ENCODE results near the gene OOSP4A.

Gene OOSP4A

DNA sequence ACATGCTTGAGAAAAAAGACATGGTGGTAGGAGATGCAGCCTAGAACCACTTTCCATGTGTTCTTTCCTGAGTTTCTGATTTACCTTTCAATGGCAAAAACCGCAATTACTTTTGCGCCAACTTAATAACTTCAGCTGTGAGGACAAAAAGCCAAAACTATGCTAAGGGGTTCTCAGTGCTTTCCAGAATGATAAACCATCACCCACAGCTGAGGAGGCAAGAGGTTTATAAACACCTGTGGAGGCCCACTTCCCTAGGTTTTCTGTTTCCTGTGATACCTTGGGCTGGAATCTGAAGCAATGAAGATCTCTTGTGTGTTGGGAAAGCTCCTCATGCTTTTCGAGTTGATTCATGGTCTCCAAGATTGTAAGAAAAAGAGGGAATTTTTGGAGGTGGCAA lies at the start of gene OOSP4A:
Gene OOSP4A, plus strand, starts transcription at position 301 of the 400 bp plus-strand sequence. Its CDS starts 0 bp downstream, at position 301.
- DNase-seq = no peak

DNA sequence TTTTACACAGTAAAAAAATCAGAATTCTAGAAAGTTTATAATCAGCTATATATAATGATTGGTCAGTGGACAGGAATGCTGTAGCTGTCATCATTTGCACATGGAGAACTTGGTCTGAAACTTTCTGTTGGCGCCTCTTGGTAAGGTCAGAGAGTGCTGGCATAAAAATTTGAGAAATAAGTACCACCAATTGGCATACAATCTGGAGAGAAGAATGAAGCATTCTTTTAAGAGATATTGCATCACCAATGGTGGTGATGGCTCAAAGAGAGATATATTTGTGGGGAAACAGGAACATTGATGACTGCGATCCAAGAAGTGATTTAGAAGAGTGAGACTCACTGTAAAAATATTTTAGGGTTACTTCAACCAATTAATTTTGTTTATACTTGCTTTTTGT lies 45.4 kb upstream of the OOSP4A start:
- no peak for DNase-seq

DNA sequence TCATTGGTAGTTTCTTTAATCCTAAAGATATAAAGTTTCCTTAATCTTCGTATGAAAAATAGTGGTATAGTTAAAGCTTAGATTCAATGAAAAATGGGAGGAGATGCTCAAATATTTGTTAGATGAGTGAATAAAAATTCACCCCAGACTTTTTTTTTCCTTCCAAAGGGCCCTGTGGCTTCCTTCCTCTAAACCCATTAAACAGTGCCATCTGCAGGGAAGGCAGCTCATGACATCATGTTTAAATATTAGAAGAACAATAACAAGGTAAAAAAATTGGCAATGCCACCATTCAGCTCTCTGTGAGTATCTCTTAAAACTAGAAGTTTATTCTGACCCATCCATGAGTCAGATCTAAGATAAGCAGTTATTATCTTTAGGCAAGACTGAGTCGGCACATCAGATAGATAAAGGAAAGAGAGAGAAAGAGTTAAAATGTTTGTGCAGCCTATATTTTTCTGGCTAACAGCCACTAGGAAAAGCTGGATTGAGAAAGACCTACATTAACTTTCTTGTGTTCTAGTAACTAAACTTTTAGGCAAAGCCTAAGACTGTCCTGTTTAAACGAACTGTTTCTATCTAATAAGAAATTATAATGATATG lies 44.7 kb upstream of the OOSP4A start:
- no peak for DNase-seq

DNA sequence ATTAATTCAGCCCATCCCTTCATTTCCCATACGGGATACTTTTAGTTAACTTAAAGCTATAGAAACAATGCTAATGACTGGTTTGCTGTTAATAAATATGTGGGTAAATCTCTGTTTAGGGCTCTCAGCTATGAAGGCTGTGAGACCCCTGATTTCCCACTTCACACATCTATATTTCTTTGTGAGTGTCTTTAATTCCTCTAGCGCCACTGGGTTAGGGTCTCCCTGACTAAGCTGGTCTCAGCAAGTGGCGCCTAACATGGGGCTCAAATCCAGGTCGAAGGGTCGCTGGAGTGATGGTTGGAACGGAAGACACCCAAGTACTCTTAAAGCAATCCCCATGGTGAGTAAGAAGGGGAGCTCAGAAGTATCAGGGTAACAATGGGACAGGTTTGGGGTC lies 40.0 kb upstream of the OOSP4A start:
- DNase-seq = no peak

DNA sequence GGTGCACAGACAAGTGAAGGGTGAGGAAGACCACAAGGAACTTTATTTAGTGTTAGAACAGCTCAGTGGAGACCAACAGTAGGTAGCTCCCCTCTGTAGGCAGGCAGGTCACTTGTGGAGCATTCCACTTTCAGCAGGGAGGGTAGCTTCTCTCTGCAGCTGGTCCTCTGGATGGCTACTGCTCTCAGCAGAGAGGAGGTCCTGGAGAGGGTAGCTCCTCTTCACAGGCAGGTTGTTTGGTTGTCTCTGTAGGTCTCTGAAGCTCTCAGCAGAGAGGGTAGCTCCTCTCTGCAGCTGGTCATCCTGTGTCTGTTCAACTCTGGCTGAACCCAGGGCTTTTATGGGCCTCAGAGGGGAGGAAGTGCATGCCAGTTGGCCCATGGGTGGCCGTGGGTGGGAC lies 32.1 kb upstream of the OOSP4A start:
- DNase-seq = no peak

DNA sequence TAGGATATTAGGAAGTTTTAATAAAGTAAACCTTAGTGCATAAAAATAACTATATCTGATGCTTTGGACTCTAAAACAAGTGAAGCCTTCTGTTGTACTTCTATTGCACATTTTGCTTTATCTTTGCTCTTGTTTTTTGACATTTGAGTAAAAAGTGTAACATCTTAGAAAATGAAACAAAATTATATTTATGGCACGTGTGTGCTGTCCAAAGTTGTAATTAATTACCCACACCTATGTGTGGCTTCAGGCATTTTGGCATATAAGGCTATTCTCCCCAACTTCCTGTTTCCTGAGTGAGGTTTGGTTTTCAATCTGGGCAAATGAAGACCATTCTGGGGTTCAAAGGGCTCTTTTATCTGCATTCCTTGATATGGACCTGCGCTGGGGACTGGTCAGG lies 25.7 kb upstream of the OOSP4A start, which contains the start of gene OOSP1:
Gene OOSP1, plus strand, starts transcription at position 301 of the 400 bp plus-strand sequence. Its CDS starts 23 bp downstream, at position 324.
- no peak for DNase-seq

DNA sequence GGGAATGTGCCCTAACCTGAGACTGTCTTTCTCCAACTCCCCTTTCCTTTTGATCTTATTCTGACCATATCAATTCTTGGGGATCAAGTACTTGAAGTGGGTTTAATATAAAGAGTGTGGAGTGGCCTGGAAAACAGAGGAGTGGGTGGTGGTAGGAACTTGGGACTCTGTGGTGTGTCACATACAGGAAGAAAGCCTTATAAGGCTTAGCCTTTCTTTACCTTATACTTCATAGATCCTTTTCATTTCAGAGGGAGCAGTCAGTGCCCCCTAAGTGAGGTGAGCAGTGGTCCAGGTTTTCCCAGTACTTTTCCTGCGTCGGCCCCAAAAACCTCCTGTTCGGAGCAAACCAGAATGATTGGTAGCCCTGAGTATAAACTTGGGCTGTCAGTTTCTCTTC lies 25.1 kb upstream of the OOSP4A start:
- no peak for DNase-seq

DNA sequence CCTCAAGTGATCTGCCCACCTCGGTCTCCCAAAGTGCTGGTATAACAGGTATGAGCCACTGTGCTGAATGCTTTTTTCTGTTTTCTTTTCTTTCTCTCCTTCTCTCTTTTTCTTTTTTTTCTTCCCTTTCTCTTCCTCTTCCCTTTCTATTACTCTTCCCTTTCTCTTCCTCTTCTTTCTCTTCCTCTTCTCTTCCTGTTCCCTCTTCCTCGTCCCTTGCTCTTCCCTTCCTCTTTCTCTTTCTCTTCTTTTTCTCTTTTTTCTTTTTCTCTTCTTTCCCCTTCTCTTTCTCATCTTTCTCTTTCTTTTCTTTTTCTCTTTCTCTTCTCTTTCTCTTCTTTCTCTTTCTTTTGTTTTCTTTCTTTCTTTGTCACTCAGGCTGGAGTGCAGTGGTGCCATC lies 24.4 kb upstream of the OOSP4A start:
- DNase-seq = no peak

DNA sequence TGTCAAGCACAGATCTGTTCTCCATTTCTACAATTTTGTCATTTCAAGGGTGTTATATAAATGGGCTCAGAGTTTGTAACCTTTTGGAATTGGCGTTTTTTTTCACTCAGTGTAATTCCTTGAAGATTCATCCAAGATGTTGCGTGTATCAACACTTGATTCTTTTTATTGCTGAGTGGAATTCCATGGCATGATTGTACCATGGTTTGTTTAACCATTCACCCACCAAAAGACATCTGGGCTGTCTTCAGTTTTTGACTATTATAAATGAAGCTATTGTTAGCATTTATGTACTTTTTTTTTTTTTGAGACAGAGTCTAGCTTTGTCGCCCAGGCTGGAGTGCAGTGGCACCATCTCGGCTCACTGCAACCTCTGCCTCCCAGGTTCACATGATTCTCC lies 22.7 kb upstream of the OOSP4A start:
- DNase-seq = no peak

DNA sequence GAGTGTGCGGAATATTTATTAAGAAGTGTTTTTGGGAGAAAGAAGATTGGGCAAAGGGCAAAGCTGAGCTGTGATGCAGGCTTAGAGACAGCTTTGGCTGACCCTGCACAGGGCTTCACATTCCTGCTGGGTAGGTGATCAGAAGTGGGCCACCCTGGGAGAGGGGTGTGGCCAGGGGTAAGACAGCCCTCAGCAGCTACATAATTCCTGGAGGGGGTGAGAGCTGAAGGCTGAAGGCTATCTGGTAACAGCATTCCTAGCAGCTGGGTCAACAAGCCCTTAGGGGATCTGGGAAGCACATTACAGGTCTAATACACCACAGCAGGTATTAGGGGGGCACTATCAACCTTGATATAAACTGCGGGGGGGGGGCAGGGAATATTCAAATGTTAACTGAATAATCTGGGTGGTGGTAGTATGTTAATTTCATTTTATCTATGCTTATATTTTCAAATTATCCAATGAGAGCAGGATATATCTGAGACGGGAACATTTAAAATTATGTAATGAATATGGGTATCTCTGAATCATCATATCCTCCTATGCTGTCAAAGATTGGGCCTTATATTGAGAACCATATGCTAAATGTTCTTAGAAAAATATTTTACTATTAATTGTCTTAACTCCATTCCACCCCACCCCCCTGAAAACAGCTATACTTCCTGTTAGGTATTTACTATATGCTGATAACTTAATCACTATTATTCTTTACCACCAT lies 19.7 kb upstream of the OOSP4A start:
- no peak for DNase-seq

DNA sequence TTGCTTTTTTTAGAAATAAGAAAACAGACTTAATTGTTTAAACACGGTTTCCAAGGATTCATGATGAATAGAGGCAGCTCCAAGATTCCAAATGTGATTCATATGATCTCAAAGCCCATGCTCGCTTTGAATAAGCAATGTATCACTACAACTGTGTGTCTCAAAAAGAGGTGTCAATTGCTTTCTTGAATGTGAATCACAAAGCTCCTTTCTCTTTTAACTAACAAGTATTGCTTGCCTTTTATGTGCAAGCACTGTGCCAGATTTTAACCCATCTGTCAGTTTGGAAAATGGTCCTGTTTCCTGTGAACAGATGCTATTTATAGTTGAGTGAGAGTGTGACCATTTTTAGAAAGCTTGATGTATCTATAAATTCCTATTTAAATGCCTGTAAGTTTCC lies 19.1 kb upstream of the OOSP4A start:
- no peak for DNase-seq

DNA sequence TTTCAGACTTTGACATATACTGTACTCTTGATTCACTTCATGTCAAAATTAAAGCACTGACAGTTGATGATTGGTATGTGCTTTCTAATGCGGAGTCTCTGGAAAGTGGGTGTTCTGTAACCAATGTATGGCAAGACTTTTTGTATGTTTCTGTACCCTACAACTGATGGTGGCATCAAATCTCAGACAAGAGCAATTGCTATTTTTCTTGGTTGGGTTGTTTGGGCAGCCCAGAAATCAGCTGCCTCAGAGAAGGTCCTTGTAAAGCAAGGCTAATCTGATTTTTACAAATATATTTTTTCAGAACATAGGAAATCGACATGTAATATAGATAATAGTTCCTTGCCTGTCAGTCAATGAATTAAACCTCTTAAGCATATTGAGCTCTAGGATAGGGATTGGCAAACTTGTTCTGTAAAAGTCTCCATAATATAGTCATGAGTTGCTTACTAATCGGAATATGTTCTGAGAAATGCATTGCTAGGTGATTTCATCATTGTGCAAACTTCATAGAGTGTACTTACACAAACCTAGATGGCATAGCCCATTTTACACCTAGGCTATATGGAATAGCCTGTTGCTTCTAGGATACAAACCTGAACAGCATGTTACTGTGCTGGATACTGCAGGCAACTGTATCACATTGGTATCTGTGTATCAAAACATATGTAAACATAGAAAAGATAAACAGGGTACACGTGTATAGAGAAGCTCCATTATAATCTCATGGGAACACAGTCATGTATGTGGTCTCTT lies 10.2 kb upstream of the OOSP4A start:
- no peak for DNase-seq

DNA sequence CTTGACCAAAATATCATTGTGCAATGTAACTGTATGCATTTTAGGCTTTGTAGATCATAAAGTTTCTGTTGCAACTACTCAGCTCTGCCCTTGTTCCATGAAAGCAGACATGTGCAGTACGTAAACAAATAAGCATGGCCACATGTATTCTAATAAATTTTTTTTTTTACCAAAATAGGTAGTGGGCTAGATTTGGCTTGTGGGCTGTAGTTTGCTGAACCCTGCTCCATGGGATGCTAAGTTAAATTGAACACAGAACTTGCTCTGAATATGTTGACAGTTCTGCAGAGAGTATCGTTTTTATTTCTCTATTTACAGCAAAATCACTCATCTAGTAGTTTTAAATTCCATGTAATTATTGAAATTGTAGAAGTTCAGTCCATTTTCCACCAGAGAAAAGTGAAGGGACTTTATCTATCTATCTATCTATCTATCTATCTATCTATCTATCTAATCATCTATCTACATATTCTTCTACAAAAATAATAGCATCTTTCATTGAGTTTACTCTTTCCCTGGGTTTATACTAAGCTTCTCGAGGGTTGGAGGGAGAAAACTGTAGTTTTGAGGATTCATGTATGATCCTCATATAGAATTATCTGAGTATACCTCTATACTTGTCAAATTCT lies 9.5 kb upstream of the OOSP4A start:
- no peak for DNase-seq

DNA sequence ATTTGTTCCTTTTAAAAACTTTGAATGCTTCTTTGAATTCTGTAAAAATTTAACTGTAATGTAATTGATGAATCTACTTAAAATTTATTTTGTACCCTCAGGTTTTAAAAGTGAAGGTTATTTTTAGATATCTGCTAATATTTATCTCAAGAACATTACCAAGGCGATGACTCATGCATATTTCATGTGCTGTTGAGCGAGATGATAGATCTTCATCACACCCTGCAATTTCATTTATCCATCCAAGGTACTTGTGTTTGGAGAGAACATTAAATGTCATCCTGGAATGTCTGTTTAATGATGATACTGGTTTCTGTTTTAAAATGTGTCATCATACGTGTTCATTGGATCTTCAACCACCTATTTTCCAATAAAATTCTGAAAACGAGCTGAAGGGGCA lies 6.7 kb upstream of the OOSP4A start:
- no peak for DNase-seq

DNA sequence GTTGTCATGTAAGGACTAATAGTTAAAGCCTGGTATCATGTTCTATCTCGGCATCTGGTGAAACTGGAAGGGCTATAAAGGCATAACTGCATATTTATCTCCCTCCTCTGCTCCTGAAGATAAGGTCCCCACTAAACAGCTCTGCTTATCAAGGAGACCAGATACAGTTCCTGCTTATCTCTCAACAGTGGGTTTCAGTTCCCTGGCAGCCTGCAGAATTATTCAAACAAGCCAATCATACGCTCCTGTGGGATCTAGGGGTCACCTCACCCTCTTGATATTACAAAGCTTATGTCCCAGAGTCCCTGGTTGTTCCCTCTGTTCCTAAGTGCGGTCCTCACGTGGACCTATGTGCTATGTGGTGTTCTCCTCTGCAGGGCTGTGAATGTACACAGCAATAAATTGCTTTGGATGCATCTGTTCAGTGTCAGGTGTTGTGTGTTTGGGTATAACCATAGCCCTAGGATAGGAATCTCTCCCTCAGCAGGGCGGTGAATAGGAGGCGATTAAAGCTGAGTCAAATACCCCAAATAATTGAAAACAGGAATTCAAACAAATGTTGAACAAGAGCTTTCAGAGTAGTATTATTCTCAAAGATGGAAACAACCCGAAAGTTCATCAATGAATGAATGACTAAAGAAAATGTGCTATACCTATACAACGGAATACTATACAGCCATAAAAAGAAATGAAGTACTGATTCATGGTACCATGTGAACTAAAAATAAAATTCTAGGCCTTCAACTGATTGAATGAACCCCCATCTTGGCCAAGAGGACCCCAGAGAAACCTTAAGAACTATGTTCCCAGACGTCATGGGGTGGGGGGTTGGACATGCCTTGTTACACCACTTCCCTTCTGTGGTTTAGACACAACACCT lies 3.1 kb upstream of the OOSP4A start:
- DNase-seq = no peak

DNA sequence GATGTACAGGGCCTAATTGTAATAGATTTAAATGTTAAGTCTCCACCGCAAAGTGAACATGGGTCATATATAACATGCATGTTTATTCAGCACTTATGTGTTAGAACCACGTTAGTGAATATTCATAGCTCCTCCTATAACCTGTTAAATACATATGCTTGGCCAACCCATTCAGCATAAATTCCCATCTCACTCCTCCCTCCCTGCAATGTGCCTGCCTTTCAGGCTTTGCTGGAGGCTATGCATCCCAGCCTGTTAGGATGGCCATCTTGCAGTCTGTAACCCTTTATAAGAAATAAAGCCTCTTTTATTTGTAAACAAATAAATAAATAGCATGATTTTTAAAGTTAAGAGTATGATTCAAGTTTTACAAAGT lies 1.7 kb upstream of the OOSP4A start:
- DNase-seq = no peak

DNA sequence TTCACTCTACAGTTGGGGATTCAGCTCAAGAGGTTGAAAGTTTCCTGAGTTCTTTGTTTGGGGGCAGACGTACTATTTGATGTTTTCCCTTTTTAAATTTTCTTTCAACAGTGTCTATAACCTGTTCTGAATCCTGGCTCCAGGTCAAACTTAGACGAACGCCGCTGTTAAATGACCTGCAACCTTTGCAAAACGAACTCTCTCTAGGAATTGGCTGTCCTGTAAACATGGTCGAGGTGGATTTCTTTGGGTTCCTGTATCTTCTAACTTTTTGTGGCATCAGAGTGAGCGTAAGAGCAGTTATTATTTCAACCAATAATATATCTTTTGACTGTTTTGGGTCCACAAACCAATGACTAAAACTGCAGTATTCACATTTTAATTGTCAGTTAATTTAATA lies 1.6 kb downstream of the OOSP4A start:
- no peak for DNase-seq

DNA sequence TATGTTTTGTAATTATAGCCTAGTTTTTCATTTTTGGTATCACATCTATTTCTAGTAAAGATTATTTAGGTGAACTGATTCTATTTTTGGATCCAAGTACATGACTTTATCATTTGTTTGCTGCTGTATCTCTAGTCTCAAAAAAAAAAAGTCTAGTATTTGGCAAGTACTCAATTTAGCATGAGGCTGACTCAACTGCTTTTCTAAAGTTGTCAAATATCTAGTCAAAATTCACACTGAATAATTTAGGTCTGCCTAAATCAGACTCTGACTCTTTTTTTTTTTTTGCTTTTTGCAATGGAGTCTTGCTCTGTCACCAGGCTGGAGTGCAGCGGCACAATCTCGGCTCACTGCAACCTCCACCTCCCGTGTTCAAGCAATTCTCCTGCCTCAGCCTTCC lies 2.4 kb downstream of the OOSP4A start:
- DNase-seq = no peak

DNA sequence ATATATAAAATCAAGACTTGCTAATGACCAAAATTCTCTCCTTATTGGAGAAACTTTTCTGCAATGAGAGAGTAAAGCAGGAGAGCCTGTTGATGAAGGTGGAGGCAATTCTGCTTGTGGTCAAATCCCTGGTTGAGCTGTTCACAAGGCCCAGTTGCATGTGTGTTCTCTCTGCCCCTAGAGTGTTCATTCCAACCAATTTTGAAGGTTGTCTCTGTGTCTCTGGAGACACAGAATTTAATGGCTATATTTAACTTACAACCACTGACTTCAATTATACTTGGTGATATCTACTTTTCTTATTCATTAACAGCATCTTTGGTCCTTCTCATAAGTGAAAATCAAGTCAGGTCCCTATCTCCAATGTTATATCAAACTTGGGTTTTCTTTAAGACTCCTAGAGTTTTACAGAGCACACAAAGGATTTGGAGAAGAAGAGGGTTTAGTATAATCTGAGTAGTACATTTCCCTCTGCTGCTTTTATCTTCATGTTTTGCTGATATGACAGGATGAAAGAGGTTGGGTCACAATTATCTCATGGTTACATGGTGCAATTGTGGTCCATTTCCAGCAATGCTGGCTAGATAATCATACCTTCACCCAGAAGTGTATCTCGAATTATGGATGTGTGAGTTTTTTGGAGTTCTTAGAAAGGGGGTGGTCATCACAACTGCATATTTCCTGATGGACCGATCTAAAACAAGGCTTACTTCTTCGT lies 4.0 kb downstream of the OOSP4A start:
- DNase-seq = no peak

DNA sequence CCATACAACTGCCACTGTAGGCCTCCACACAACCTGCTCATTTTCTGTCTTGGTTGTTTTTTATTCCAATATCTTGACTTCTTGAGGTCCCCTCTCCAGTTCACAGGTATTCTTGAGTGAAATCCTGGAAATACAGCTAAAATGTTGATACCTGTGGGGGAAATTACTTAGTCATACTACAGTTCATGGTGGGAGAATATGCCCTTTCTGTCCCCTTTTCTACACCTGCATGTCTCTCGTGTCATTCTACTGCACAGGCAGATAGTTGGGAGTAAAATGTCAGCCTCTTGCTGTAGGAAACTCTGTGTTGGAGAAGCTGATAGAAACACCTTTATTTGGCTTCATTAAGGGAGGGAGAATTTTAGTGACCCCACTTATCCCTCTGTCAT lies 4.6 kb downstream of the OOSP4A start:
- no peak for DNase-seq

DNA sequence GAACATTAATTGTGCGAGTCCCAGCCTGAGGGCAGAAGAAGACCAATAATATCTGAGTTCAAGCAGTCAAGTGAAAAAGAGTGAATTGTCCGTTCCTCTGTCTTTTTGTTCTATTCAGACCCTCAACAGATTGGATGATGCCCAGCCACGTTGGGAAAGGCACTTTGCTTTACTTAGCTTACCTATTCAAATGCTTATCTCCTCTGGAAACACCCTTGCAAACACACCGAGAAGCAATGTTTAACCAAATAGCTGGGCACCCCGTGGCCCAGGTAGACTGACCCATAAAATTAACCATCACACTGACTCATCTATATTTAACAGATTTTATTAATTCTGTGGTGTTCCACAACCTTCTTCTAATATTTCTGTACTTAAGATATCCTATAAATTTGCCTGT lies 9.3 kb downstream of the OOSP4A start:
- no peak for DNase-seq

Data from activated CD4-positive, CD25-positive, alpha-beta regulatory T cell (primary cell).